MV-4-11 (cell line): Measurements from ENCODE around the gene JAM3.
"Not testable (repeated sequence)": the region's sequence is repeated elsewhere in the genome, so short reads cannot be mapped to it uniquely, and the experiment has no call there.

ENCODE experiments used
- DNase-seq: peaks from one replicate; lab custom pipeline; 2025; lab: John Stamatoyannopoulos, UW

JAM3 gene

DNA sequence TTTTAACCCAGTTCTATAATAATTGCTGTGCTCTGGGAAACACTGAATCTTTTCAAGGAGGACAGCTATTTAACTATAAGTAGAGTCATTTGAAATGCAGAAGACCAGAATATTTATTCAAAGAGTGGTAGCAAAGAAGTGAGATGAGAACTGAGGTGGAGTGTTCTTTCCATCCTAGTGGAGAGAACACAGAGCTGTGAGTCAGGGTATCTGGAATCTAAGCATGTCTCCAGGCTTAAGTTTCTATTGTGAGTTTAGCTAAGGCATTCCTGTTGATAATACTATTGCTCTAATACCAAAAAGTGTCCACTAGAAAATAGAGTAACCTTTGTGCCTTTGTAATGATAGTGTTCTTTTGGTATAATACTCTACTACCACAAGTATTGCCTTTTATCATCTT lies 32.4 kb downstream of the JAM3 start:
- no peak for DNase-seq

DNA sequence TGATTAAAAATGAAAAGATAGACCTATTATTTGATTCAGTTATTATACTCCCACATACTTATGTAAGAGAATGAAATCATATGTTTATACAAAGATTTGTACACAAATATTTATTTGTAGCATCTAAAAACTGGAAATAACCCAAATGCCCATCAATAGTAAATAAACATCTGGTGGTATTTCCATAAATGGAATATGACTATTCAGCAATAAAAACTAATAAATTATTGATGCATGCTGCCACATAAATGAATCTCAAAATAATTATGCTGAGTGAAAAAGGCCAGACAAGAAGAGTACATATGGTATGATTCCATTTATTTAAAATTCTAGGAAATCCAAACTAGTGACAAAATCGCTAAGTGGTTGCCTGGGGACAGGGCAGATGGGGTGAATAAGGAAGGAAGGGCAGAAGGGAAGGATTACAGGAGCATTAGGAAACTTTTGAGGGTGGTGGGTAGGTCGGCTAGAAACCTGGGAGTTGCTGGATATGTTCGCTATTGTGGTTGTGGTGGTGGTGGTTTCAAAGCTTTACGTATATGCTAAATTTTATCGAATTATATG lies 41.5 kb downstream of the JAM3 start:
- no peak for DNase-seq

DNA sequence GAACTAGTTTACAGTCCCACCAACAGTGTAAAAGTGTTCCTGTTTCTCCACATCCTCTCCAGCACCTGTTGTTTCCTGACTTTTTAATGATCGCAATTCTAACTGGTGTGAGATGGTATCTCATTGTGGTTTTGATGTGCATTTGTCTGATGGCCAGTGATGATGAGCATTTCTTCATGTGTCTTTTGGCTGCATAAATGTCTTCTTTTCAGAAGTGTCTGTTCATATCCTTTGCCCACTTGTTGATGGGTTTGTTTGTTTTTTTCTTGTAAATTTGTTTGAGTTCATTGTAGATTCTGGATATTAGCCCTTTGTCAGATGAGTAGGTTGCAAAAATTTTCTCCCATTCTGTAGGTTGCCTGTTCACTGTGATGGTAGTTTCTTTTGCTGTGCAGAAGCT lies 44.9 kb downstream of the JAM3 start:
- DNase-seq, result not testable (repeated sequence)

DNA sequence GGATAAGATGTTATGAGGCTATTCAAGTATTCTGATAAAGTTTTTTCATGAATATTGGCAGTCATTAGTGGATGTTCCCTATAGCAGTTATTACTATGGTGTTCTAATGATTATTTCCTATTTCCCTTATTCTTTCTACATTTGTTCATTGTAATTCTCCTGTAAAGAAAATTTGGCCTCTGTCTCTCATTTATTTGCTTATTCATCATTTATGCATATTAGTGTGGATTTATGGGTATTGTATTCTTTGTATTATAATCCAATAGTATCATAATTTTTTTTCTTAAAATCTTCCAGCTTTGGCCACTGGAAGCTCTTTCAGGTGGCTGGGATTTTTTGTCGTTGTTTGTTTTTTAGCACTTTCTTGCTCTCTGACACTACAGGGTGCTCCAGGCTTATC lies 47.3 kb downstream of the JAM3 start:
- no peak for DNase-seq

DNA sequence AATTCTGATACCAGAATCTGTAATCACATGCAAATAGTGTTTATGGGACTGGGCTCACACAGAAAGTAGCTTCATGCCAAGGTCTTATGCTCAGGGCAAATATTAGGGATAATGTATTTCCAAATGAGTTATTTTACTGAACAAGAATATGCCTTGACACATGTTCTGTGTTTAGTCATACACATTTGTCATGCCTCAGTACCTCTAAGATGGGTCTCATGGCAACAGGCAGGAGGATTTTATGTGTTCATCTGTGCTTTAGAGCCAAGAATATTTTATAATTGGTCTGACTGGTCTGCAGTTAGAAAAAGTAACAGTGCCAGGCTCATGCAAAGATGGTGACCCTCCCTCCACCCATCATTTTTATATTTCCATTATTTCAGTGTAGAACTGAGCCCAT lies 49.1 kb downstream of the JAM3 start:
- no peak for DNase-seq

DNA sequence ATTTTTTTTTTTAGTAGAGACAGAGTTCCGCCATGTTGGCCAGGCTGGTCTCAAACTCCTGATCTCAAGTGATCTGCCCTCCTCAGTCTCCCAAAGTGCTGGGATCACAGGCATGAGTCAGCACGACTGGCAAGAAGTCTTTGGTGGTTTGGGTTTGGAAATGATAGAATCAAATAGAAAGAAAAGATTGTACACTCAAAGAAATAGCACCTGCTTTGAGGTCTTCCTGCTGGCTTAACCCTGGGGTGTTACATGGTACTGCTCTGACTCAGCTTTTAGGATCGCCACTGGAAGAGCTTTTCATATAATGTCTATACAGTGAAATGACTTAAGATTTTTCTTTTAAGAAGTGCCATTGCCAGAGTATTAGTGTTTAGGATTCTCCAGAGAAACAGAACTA lies 50.2 kb downstream of the JAM3 start:
- DNase-seq, result no peak

DNA sequence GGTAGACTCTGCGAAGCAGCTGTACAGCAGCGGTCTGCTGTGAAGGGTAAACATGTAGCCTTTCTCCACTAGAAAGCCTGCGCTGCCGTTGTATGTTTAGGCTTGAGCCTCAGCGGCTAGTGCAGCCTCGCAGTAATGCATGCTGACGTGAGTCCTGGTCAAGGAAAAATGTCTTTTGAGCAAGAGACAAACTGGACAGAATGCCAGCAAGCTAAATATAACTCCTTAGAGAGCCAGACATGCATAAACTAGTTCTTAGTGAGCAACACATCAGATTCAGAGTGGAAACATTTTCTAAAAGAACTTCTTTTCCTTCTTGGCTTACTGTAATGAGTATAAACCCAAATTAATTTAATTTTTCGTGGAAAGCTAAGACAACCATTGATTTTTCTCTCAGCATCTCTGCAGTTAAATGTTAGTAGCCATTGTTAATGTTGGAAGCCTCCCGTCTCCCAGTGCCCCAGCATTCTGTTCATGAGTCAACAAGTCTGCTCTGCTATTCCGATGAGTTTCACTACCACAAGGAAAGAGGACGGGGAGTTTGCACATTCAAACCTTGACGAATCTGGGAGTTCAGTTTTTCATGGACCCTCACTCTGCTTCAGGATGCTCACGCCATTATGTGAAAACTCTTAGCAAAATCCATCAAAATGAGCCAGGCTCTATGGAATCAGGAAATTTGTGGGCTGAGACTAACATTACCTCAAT lies 51.4 kb downstream of the JAM3 start:
- DNase-seq, result no peak

DNA sequence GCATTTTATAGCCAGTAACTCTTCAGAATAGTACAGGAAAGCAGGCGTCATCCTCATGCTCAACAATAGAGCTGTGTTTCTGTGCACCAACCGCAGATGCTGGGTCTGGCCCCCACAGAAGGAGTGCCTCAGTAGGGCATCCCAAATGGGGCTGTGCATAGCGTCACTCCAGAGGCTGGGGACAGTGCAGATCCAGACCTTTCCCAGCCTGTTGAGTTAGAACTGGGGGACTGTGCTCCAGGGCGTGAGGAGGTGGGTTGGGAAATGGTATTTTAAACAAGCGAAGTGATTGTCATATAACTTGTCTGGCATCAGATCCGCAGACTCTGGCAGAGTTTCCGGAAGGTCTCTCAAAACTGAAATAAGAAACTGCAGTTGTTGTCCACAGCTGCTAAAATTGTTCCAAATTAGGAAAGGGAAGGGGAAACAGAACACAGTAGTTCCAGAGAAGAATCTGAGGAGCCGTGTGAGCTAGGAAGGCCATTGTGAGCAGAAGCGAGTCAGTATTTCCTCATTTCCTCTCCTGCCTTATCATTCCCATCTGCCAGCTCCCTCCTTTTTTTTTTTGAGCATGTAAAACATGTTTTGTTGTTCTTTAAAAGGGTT lies 52.2 kb downstream of the JAM3 start:
- no peak for DNase-seq

DNA sequence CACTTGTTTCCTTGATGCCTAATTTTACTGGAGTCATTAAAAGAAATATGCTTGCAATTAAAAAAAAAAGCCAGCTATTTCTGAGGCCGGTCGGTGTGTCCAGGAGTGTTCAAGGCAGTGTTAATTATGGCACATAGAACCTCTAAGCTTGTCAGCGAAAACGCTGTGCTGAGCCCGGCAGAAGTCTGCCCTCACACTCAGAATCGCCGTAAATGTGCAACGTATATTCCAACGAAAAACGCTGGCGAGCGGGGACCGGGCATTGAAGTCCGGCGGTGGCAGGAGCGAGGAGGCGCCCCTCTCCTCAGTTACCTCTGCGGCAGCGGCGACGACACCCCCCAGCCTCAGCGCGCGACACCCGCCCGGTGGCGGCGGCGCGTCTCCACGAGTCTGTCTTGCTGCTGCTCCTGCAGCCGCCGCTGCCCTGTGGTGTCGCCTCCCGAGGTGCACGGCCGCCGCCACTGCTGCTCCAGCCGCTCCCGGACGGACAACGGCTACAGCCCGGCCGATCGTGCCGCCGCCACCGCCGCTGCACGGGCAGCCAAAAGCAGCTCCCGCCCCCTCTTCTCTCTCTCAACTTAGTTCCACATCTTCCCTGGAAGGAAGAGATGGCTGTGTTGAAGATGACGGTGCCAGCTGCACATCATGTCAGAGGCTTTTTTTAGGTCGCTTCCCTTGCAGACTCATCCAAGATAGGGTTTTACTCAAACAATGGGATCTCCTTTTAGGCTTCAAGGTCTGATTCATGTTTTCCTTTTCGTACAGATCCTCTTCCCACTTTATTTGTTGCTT lies 56.0 kb downstream of the JAM3 start:
- DNase-seq, result no peak

DNA sequence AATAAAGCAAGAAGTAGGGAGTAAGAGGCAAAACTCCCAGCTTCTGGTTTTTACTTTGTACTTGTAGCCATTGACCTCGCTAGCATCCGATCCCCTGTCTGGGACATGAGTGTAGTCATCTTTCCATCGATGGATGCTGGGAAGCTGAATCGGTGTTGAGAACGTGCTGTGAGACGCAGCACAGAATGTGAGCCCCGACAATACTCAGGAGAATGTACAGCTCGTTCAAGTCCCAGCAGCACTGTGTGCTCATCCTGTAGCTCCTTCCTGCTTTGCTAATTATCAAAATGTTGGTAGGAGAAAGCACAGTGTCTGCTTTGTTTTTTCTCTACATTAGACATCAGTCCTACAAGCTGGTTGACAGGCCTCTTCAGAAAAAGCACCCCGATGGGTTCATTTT lies 56.6 kb downstream of the JAM3 start:
- DNase-seq, result no peak

DNA sequence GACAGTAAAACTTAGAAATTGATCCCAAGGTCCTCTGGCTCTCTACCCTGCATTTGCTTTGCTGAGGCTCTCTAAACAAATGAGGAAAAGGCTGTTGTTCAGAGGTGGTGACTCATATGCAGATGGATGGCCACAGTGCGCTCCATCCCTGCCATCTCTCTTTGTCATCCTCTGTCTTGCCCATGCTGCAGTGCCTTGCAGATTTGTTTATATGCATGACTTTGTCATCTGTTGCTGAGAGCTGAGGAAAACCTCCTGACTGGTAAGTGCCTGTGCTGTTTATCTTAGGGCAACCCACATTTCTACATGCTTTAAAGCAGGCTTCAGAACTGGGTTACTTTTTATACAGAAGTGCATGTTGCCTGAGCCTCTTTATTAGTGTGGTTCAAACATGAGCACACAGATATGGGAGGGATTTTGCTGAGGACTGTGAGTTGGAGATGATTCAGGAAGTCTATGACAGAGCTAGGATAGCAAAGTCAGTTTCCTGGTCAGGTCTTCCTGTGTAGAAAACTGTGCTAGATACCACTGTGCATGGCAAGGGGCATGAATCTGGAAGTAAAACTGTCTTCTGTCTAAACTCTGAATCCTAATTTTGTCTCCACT lies 57.4 kb downstream of the JAM3 start:
- no peak for DNase-seq

DNA sequence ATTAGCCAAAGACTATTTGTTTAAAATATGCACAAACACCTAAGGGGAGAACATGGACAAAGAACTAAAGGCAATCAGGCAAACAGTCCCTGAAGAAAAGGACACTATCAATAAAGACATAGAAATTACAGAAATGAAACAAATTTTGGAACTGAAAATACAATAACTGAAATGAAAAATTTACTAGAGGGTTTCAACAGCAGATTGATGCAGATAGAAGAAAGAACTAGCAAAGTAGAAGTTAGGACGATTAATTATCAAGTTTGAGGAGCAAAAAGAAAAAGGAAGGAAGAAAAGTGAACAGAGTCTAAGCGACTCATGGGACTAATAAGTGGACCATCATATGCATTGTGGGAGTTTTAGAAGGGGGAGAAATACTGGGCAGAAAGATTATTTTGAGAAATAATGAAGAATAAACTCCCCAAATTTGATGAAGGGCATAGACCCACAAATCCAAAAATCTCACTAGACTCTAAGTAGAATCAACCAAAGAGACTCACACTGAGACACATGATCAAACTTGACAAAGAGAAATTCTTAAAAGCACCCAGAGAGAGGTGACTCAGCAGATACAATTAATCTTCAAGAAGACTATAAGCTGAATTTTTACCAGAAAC lies 62.9 kb downstream of the JAM3 start:
- DNase-seq, result peak; percentile 9

DNA sequence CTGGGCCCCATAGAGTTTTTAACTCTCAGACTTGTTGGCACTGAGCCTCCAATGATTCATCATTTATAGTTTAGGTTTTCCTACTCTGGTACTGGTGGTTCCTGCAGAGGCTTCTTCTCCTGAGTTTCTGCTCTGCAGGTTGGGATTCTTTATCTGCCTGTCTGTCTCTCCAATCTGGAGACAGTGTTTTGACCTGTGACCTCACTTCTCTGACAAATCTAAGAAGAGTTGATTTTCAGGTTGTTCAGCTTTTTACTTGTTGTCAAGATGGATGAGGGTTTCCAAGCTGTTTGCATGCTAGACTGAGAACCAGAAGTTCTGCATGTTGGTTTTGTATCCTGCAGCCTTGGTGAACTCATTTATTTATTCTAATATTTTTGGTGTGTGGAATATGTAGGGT lies 63.9 kb downstream of the JAM3 start:
- no peak for DNase-seq

DNA sequence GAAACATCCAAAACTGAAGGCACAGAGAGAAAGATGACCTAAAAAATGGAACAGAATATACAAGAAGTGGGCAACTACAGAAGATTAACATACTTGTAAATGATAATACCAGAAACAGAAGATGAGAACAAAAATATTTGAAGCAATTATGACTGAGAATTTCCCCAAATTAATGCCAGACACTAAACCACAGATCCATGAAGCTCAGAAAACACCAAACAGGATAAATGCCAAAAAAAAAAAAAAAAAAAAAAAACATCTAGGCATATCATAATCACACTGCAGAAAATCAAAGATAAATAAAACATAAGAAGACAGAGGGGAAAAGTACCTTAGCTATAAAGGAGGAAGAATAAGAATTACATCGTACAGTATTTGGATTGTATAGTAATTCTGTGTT lies 65.3 kb downstream of the JAM3 start:
- no peak for DNase-seq

DNA sequence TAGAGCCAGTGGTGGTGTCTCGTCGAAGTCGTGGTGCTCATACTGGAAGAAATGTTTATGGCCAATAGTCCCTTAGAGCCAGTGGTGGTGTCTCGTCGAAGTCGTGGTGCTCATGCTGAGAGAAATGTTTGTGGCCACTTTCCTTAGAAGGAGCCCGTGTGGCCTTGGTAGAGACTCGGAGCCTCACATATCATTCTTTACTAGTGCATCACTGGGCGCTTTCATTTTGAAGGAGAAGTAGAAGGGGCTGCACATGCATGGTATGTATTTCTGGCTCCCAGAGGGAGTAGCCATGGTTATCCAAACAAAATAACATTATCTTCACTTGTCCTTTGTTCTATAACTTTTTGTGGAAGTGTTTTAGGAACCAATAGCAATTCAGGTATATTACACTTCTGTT lies 69.5 kb downstream of the JAM3 start:
- no peak for DNase-seq

DNA sequence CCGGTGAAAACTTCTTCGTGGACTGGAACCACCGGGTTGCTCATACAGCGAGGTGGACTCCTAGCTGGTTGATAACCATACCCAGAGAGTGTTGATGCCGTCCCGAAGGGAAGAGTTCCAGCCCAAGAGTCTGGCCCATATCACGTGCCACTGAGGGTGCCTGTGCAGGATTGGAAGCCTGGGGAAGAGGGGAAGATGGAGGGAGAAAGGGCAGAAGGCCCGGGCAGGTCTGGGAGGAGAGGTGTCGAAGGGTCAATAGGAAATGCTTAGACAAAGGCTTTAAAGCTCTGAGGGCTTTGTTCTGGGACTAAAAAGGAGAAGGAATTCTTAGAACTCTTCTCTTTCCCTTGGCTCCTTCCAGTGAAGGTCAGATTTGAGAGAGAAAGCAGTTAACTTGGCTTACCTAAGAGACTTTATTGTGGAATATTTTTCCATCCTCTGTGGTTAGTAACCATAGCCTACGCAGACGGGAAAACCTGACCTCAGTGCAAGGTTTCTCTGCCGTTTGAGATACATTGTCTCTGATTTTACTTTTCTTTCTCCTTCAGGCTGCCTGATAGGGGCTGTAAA lies 70.5 kb downstream of the JAM3 start:
- DNase-seq, result no peak

DNA sequence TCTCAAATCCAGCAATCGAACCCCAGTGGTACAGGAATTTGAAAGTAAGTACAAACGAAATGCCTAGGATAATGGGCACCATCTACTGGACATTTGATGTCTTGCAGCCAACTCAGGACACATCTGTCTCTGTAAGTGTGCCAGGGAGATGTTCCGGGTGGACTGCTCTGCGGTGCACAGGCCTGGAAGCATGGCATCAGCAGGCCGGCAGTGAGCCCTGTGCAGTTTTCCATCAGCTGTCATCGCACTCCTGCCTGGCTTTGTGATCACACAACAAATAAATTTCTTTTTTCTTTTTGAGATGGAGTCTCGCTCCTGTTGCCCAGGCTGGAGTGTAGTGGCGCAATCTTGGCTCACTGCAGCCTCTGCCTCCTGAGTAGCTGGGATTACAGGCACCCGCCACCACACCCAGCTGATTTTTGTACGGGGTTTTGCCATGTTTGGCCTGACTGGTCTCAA lies 71.0 kb downstream of the JAM3 start:
- peak; percentile 6 for DNase-seq

DNA sequence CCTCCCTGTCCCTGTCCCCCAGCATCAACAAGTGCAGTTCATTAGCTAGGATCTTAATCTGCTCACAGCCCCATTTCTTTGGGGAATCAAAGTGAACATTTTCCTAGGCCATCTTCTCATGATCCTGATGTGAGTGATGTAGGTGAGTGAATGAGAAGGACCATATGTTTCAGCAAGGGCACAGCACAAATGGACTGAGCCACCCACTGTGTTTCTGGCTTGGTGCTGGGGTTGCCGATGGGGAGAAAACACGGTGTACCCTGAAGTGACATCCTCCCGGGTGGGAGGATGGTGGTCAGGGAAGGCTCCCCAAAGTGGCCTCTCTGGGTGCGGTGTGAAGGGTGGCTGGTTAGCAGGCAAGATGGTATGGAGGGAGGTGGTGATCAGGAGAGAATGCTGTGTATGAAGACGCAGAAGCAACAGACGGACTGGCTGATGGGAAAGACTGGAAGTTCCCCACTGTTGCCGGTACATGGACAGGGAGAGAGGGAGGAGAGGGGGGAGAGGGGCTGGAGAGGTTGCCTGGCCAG lies 72.2 kb downstream of the JAM3 start:
- no peak for DNase-seq

DNA sequence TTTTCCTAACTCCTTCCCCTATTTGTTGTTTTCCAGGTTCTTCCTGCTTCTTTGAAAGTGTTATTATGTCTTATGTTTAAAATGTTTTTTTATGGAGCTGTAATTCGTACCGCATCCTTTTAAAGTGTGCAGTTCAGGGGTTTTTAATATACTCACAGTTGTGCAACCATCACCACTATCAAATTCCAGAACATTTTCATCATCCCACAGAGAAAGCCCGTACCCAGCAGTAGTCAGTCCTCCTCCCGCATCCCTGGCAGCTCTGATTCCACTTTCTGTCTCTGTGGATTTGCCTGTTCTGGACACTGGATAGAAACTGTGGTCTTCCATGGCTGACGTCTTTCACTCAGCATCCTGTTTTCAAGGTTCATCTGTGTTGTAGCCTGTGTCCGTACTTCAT lies 73.7 kb downstream of the JAM3 start:
- no peak for DNase-seq

DNA sequence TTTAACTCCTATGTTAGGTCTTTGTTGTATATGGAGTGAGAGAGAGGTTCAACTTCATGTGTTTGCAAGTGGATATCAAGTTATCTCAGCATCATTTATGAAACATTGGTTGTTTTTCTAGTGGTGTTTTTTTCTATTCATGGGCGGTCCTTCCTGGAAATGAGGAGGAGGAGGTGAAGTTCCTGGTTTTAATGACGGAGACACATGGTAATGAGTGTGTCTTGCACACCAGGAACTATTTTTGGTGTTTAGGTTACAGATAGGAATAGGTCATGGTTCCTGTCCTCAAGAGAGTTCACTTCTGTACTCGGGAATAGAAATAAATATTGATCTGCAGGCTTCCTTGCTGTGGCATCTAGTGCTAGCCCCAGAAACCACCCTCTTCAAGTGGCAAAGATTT lies 74.9 kb downstream of the JAM3 start:
- no peak for DNase-seq

DNA sequence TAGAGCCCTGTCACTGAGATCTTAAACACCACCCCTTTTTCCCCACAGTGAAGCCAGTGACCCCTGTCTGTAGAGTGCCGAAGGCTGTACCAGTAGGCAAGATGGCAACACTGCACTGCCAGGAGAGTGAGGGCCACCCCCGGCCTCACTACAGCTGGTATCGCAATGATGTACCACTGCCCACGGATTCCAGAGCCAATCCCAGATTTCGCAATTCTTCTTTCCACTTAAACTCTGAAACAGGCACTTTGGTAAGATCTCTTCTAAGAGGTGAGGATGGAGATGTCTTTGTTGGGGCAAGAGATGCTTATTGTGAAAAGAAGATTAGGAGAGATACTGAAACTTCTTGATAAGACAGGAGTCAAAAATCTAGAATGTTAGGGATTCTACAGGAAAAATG lies 75.9 kb downstream of the JAM3 start:
- no peak for DNase-seq
